ENCODE results near the gene RNF145.
A peak's percentile ranks its signal among the peaks of the same experiment; 100 is the strongest.

DNA sequence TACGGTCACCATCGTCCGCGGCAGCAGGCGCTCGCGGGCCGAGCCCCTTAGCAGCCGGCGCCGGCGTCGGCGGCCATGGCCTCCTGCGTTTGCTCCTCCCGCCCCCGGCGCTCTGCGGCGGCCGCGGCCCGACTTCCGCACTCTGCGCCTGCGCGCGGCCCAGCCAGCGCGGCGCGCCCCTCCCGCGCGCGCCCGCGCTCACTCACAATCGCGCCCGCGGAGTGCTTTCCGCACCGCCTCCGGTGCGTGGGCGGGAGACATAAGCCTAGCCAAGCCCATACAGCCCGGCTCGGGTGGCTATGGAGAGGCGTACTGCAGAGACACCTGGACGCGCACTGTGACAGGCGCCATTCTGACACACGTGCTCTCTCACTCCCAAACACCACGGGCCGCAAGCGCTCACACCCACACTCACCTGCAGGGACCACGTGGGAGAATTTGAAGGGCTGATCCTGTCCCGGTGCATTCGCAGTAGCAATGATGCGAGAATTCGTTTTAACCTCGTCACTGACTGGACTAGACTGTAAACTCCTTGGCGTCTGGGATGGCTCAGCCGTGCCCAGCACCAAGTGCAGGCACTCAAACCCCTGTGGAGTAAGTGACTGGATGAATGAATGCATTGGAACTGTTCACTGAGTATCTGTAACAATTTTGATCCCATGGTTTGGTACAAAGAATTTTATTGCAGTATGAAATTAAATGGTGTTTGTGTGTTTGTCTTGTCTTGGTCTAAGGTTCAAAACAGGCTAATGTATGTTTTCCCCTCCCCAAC lies at the start of gene RNF145:
- TF ChIP-seq, protein P1, sequence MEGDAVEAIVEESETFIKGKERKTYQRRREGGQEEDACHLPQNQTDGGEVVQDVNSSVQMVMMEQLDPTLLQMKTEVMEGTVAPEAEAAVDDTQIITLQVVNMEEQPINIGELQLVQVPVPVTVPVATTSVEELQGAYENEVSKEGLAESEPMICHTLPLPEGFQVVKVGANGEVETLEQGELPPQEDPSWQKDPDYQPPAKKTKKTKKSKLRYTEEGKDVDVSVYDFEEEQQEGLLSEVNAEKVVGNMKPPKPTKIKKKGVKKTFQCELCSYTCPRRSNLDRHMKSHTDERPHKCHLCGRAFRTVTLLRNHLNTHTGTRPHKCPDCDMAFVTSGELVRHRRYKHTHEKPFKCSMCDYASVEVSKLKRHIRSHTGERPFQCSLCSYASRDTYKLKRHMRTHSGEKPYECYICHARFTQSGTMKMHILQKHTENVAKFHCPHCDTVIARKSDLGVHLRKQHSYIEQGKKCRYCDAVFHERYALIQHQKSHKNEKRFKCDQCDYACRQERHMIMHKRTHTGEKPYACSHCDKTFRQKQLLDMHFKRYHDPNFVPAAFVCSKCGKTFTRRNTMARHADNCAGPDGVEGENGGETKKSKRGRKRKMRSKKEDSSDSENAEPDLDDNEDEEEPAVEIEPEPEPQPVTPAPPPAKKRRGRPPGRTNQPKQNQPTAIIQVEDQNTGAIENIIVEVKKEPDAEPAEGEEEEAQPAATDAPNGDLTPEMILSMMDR (IDR thresholded peaks at IDR 0.05): no peak
- peak; percentile 75 for TF ChIP-seq POLR2A (IDR thresholded peaks at IDR 0.05)
- peak; percentile 63 for TF ChIP-seq POLR2AphosphoS5 (IDR thresholded peaks at IDR 0.05)

Measured in prostate gland (tissue), 2 donors.